Measurements from ENCODE around the gene CPNE5.

DNA sequence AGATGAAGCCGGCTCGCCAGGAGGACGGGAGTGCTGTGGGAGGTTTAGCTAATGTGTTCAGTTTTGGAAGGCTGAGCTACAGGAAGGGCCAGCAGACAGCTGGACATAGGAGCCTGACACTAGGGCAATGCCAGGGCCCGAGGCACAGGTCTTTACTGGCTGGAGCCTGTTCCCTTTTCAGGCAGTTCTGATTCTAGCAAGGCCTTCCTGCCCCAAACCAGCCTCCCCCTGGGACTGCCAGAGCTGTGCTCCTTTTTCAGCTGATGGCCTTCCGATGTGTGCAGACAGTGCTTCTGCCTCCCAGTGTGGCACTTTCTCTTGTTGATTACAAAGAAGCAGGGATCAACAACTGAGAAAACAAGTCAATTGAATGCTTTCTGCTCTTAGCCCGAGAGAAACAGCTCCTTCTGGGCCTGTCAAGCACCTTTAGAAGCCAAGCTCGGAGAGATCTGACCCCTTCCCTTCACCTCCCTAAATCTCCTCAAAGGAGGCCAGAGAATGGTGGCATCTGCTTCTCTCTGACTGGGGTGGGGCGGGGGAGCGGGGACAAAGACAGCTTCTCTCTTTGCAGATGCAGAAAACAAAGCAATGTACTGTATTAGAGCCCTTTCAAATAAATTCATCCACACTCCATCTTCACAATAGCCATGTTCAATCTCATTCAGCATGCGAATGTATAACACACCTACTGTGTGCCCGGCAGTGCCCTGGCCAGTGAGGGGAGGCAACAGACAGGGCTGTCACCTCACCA, 78.4 kb downstream of the CPNE5 start:
- TF ChIP-seq TAF1 (IDR thresholded peaks at IDR 0.05; ENCODE audit: borderline replicate concordance, low read depth, low read length) (no peak), POLR2A (IDR thresholded peaks at IDR 0.05; ENCODE audit: low read depth, low read length) (no peak)
